Renal pelvis (tissue), 4 donors: ENCODE measurements around the gene STMN3. TPM values are rescaled to one million over a fixed set of nuclear protein-coding genes. Genes with fewer than 3 reads are reported as not detected.
"Not testable (repeated sequence)": the region's sequence is repeated elsewhere in the genome, so short reads cannot be mapped to it uniquely, and the experiment has no call there.

Experiments used
- DNase-seq: peaks from one replicate; pipeline ENCODE4 v3.0.0-alpha.2; 2013
- polyA plus RNA-seq, 3 donors: library from polyadenylated mRNA; unstranded; fragments of 120-200 nt; gene quantifications; one replicate each; pipeline ENCODE4 v1.2.1, GENCODE V29; 2013; ENCODE audit not compliant: insufficient read length in 3 of 3

STMN3 gene
- polyA plus RNA-seq, 3 donors = 28.6 to 38.0 (median 32.7) TPM

GRCh38 chr20:63619086-63619485, 34.1 kb downstream of the STMN3 start:
- no peak for DNase-seq

- no peak for DNase-seq
Measured at GRCh38 chr20:63618291-63618980, 34.8 kb downstream of the STMN3 start.

GRCh38 chr20:63617876-63618265, 35.4 kb downstream of the STMN3 start:
- no peak for DNase-seq

GRCh38 chr20:63617092-63617875, 35.9 kb downstream of the STMN3 start:
- DNase-seq = no peak

- not testable (repeated sequence) for DNase-seq
Measured at GRCh38 chr20:63613863-63614594, 39.2 kb downstream of the STMN3 start.

- DNase-seq = no peak
Measured at GRCh38 chr20:63612276-63612931, 40.8 kb downstream of the STMN3 start.

- DNase-seq = no peak
Measured at GRCh38 chr20:63611646-63612045, 41.6 kb downstream of the STMN3 start.

- no peak for DNase-seq
Measured at GRCh38 chr20:63610581-63611435, 42.4 kb downstream of the STMN3 start.

- DNase-seq = no peak
Measured at GRCh38 chr20:63606686-63607085, 46.5 kb downstream of the STMN3 start.

GRCh38 chr20:63602321-63602720, 50.9 kb downstream of the STMN3 start:
- no peak for DNase-seq

GRCh38 chr20:63601679-63602078, 51.5 kb downstream of the STMN3 start:
- not testable (repeated sequence) for DNase-seq

GRCh38 chr20:63599396-63600050, 53.7 kb downstream of the STMN3 start:
- no peak for DNase-seq

- no peak for DNase-seq
Measured at GRCh38 chr20:63598479-63599395, 54.5 kb downstream of the STMN3 start.

GRCh38 chr20:63597651-63598478, 55.4 kb downstream of the STMN3 start:
- DNase-seq = no peak

- no peak for DNase-seq
Measured at GRCh38 chr20:63596423-63596822, 56.8 kb downstream of the STMN3 start.

- DNase-seq = no peak
Measured at GRCh38 chr20:63595416-63596127, 57.7 kb downstream of the STMN3 start.

GRCh38 chr20:63594043-63594561, 59.1 kb downstream of the STMN3 start:
- no peak for DNase-seq

GRCh38 chr20:63592661-63593060, 60.6 kb downstream of the STMN3 start:
- DNase-seq = no peak
